ENCODE measurements around the gene LIMS2.

- TF ChIP-seq POLR2A (IDR thresholded peaks at IDR 0.05) (no peak), CTCF (IDR thresholded peaks at IDR 0.05) (no peak), POLR2AphosphoS5 (IDR thresholded peaks at IDR 0.05) (no peak)
Observed at GRCh38 chr2:127605691-127606263, 69.6 kb downstream of the LIMS2 start.

Data from breast epithelium (tissue), 3 donors.